ENCODE data around the gene SMIM38.

- TF ChIP-seq CTCF (IDR thresholded peaks at IDR 0.05; ENCODE audit: insufficient read depth, low read depth, low read length) (no peak), EZH2 (IDR thresholded peaks at IDR 0.05; ENCODE audit: insufficient read depth, low read length) (no peak)
Measured at GRCh38 chr11:69152733-69153421, 2.9 kb upstream of the SMIM38 start.
